Effector memory CD4-positive, alpha-beta T cell (primary cell): Measurements from ENCODE around the gene RIT2.

Source experiments
- DNase-seq, 3 donors: peaks; one replicate each; pipeline ENCODE4 v3.0.0-alpha.2; 2020
- H3K27ac ChIP-seq: 2 replicates; pipeline ENCODE4 v1.7.0; 2013; ENCODE audit warnings: mild to moderate bottlenecking, low read length, moderate library complexity; ENCODE audit not compliant: insufficient read depth, poor library complexity, severe bottlenecking
- H3K27me3 ChIP-seq: replicated peaks from 2 replicates; pipeline ENCODE4 v1.7.0; 2013; ENCODE audit warnings: mild to moderate bottlenecking, low read length; ENCODE audit not compliant: insufficient read depth, control insufficient read depth, poor library complexity, severe bottlenecking
- H3K36me3 ChIP-seq: 2 replicates; pipeline ENCODE4 v1.7.0; 2013; ENCODE audit warnings: mild to moderate bottlenecking, low read length, moderate library complexity; ENCODE audit not compliant: control insufficient read depth, insufficient read depth
- H3K4me1 ChIP-seq: 2 replicates; pipeline ENCODE4 v1.7.0; 2013; ENCODE audit warnings: low read length, mild to moderate bottlenecking; ENCODE audit not compliant: control insufficient read depth, insufficient read depth, poor library complexity, severe bottlenecking
- H3K4me3 ChIP-seq: 2 replicates; pipeline ENCODE4 v1.7.0; 2013; ENCODE audit warnings: low read length, low read depth, mild to moderate bottlenecking; ENCODE audit not compliant: insufficient read depth, poor library complexity, severe bottlenecking
- H3K9me3 ChIP-seq: 2 replicates; pipeline ENCODE4 v1.7.0; 2013; ENCODE audit warnings: mild to moderate bottlenecking, low read length, moderate library complexity; ENCODE audit not compliant: control insufficient read depth

RIT2 gene

DNA sequence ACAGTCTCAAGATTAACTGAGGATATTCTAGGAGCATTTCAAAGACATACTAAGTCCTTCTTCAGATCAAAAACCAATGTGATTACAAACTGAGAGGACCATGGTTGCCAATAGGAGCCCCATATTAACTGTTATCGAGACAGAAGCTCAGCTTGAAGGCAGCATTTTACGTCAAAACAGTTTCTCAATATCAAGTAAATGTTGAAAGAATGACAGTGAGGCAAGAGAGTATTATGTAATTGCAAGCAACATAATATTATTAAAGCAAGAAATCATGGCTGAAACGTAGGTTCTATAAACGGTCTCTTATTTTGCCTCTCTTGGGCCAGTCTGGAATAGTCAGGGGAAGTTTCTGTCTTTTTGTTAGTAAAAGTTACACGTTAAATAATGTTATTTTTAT, 22.9 kb downstream of the RIT2 start:
- Histone ChIP-seq H3K4me1 (no peaks in the 10 kb centered on the region), H3K27me3 (no peaks in the 10 kb centered on the region), H3K36me3 (no peaks in the 10 kb centered on the region), H3K27ac (no peak overlapping the region), H3K9me3 (no peaks in the 10 kb centered on the region), H3K4me3 (no peak overlapping the region)
- DNase-seq: no peak

DNA sequence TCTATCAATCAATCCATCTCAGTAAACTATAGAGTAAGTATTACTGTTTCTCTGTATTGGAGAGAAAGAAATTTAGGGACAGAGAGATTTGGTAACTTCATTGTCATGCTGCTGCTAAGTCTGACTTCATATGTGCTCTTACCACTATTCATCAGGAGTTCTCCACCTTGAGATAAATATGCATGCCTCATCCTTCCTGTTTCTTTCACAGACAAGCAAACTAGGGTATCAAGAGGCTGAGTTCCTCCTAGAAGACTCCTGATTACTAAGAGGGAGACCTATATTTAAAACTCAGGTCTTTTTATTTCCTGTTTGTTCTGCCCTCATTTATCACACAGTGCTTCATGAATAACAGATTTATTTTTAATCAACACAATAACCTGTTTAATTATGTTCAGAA, 34.1 kb downstream of the RIT2 start:
- Histone ChIP-seq H3K9me3 (no peaks in the 10 kb centered on the region), H3K4me3 (no peak overlapping the region), H3K27me3 (no peaks in the 10 kb centered on the region), H3K36me3 (no peaks in the 10 kb centered on the region), H3K4me1 (no peaks in the 10 kb centered on the region), H3K27ac (no peak overlapping the region)
- DNase-seq: no peak

GRCh38 chr18:43080671-43081070, 34.8 kb downstream of the RIT2 start:
- no peaks in the 10 kb centered on the region for H3K4me1 ChIP-seq
- no peak for DNase-seq
- H3K4me3 ChIP-seq: no peak overlapping the region
- no peaks in the 10 kb centered on the region for H3K9me3 ChIP-seq
- no peak overlapping the region for H3K27ac ChIP-seq
- no peaks in the 10 kb centered on the region for H3K27me3 ChIP-seq
- no peaks in the 10 kb centered on the region for H3K36me3 ChIP-seq

DNA sequence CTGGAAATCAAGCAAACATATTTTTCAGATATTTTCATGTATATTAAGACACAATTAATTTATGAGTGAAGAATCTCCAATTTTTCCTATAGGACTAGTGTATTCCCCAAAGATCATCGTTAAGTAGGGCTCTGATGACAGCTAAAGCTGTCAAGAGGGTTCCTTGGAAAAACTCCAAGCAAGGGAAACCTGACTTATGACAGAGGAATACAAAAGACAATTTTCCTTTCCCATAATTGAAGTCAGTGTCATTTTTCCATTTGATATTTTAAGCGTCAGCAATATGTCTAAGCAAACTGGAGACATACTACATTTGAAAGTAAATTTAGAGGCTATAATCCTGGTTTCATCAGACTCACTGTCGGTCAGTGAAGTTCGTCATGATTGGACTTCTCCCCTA, 36.1 kb downstream of the RIT2 start:
- no peaks in the 10 kb centered on the region for H3K9me3 ChIP-seq
- no peaks in the 10 kb centered on the region for H3K4me1 ChIP-seq

DNA sequence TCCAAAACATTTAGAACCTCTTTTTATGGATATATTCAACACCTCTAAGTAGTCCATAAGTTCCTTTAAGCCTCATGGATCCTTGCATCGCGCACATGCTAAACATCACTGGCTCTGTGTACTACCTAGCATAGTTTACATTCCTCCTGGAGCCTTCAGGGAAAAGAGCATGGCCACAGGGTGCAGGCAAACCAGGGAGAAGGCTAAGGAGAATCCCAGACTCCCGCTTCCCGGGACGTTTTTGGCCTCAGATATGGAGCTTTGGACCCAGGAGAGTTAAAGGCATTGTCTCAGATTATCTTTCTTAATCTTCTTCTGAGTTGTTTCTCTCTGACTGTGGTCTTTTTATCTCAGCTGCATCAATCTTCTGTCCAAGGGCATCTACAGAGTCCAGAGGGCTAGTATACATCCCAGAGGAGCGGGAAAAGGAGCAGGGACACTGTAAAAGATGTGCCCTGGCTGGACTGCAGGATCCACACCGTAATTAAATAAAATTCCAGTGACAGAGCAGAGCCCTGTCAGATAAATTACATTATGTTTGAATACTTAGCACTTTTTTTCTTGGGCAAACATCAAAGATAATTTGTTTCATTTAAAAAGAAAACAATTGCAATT, 36.9 kb downstream of the RIT2 start:
- no peak overlapping the region for H3K4me3 ChIP-seq
- no peaks in the 10 kb centered on the region for H3K27me3 ChIP-seq
- H3K9me3 ChIP-seq: no peaks in the 10 kb centered on the region
- no peaks in the 10 kb centered on the region for H3K4me1 ChIP-seq
- H3K27ac ChIP-seq: no peak overlapping the region
- no peaks in the 10 kb centered on the region for H3K36me3 ChIP-seq
- DNase-seq: no peak

More for the DNA sequence above, 36.1 kb downstream of the RIT2 start:
- Histone ChIP-seq H3K4me3 (no peak overlapping the region), H3K27ac (no peak overlapping the region), H3K27me3 (no peaks in the 10 kb centered on the region), H3K36me3 (no peaks in the 10 kb centered on the region)
- DNase-seq: no peak

- Histone ChIP-seq H3K9me3 (no peaks in the 10 kb centered on the region), H3K4me3 (no peak overlapping the region), H3K4me1 (no peaks in the 10 kb centered on the region), H3K36me3 (no peaks in the 10 kb centered on the region), H3K27me3 (no peaks in the 10 kb centered on the region), H3K27ac (no peak overlapping the region)
- DNase-seq: no peak
Measured at GRCh38 chr18:43077510-43078308, 37.8 kb downstream of the RIT2 start.

DNA sequence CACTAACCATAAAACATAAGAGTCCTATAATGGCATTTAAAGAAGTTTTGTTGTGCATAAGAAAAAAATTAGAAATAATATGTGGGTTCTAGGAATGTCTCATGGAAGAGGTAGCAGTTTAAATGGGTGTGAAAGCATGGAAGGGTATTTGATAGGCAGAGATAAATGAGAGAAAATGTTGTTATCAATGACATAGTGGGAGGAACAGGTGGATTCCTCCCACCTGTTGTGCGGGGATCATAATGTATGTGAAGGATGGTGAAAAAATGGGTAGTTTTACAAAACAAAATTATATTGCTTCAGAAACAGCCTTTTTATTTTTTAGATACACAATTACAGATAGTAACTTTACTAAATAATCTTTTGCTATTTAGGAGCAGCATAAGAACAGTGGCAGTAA, 41.7 kb downstream of the RIT2 start:
- no peaks in the 10 kb centered on the region for H3K27me3 ChIP-seq
- DNase-seq: no peak

DNA sequence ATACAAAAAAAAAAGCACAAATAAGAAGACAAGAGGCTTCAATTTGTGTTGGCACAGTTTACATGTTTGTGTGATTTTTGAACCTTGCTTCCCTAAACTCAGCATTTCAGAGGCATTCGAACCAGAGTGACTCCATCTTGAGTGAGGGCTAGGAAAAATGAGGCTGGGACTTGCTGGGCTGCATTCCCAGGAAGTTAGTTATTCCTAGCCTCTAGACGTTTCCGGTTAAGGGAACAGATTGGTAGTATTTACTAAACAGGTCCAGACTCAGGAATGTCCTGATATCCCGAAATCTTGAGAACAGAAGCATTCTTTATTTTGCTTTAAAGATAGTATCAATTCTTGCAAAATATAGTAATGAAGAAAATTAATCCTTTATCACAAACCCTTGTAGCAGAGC, 46.7 kb downstream of the RIT2 start:
- no peak for DNase-seq
- no peaks in the 10 kb centered on the region for H3K9me3 ChIP-seq

More for the DNA sequence above, 41.7 kb downstream of the RIT2 start:
- Histone ChIP-seq H3K36me3 (no peaks in the 10 kb centered on the region), H3K4me1 (no peaks in the 10 kb centered on the region), H3K4me3 (no peak overlapping the region), H3K9me3 (no peaks in the 10 kb centered on the region), H3K27ac (no peak overlapping the region)

GRCh38 chr18:43067570-43067969, 47.9 kb downstream of the RIT2 start:
- no peak for DNase-seq
- H3K9me3 ChIP-seq: no peaks in the 10 kb centered on the region
- H3K4me1 ChIP-seq: no peaks in the 10 kb centered on the region
- H3K27me3 ChIP-seq: no peaks in the 10 kb centered on the region
- H3K27ac ChIP-seq: no peak overlapping the region
- no peaks in the 10 kb centered on the region for H3K36me3 ChIP-seq
- no peak overlapping the region for H3K4me3 ChIP-seq

More for the DNA sequence above, 46.7 kb downstream of the RIT2 start:
- Histone ChIP-seq H3K4me1 (no peaks in the 10 kb centered on the region), H3K36me3 (no peaks in the 10 kb centered on the region), H3K27me3 (no peaks in the 10 kb centered on the region), H3K4me3 (no peak overlapping the region), H3K27ac (no peak overlapping the region)

GRCh38 chr18:43061816-43062215, 53.7 kb downstream of the RIT2 start:
- no peaks in the 10 kb centered on the region for H3K27me3 ChIP-seq
- no peak overlapping the region for H3K27ac ChIP-seq
- DNase-seq: no peak
- no peaks in the 10 kb centered on the region for H3K4me1 ChIP-seq
- H3K9me3 ChIP-seq: no peaks in the 10 kb centered on the region
- no peak overlapping the region for H3K4me3 ChIP-seq
- H3K36me3 ChIP-seq: no peaks in the 10 kb centered on the region
